Lower lobe of right lung (tissue), 2 donors: ENCODE measurements around the gene TMCO4. TPM values are rescaled to one million over a fixed set of nuclear protein-coding genes. Genes with fewer than 3 reads are reported as not detected.

ENCODE experiments used
- ATAC-seq, 2 donors: fragments of 200-7000 bp; cut with Tn5 transposase; one replicate each; pipeline ENCODE4 v1.9.1; 2020 to 2022; ENCODE audit warnings: mild to moderate bottlenecking in 2 of 2, moderate library complexity in 2 of 2
- DNase-seq: peaks from one replicate; pipeline ENCODE4 v3.0.0-alpha.2; 2020
- H3K27ac ChIP-seq: fragments of 200-600 bp; one replicate; pipeline ENCODE4 v1.8.0; 2022
- H3K27me3 ChIP-seq: fragments of 200-600 bp; one replicate; pipeline ENCODE4 v1.8.0; 2022; ENCODE audit warnings: low read depth
- H3K36me3 ChIP-seq: fragments of 200-600 bp; one replicate; pipeline ENCODE4 v1.8.0; 2022; ENCODE audit warnings: mild to moderate bottlenecking
- H3K4me1 ChIP-seq: fragments of 200-600 bp; one replicate; pipeline ENCODE4 v1.8.0; 2022
- H3K4me3 ChIP-seq: fragments of 200-600 bp; one replicate; pipeline ENCODE4 v1.8.0; 2022; ENCODE audit warnings: mild to moderate bottlenecking
- H3K9me3 ChIP-seq: fragments of 200-600 bp; one replicate; pipeline ENCODE4 v1.8.0; 2022
- intact Hi-C: fragments of 100-400 bp; cut with DNase I; formaldehyde crosslinking; loops from one replicate; pipeline ENCODE4 v1.11.0; 2022
- total RNA-seq: library from RNA; stranded (reverse); fragmentation: NEBNext Ultra II Directional; extraction: Animal tissue kit (Norgen Biotek cat#: 25700); gene quantifications from one replicate; pipeline ENCODE4 v1.2.1, GENCODE V29; 2021
- TF ChIP-seq, protein P1 (sequence below): fragments of 200-600 bp; IDR thresholded peaks from one replicate; pipeline ENCODE4 v1.8.0; 2022; ENCODE audit warnings: antibody characterized with exemption, mild to moderate bottlenecking
- donor health status: DM: no; HTN: yes; CAD: no; lungs with severe emphysema.

Gene TMCO4
- total RNA-seq, 1 donor from 2014 or later, result 26.3 TPM

DNA sequence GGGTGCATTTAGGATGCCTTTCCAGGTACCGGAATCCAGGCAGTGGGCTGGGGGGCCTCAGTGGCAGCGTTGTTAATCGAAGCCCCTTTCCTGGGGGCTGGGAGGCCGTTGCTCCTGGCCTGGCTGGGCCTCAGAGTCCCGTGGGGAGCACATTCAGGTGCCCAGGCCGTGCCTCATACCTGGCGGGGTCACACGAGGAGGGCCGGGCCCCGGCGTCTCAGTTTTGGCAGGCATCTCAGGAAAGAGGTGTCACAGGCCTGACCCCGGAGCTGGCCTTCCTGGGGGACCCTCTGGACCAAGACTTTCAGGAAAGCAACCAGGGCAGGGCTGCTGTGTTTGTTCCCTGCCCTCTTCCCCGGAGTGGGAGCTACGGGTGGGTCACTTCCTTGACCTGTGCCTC is 151.5 kb downstream of the TMCO4 start:
- Histone ChIP-seq H3K9me3 (no peaks in the 10 kb centered on the region), H3K27me3 (peaks cover 21% of the 10 kb centered on the region), H3K4me1 (peaks cover 48% of the 10 kb centered on the region), H3K27ac (peak overlapping the region; percentile 62), H3K36me3 (no peaks in the 10 kb centered on the region), H3K4me3 (peak overlapping the region; percentile 33)
- ATAC-seq, result no peak
- intact Hi-C loops, result no loop called here
- no peak for DNase-seq
- TF ChIP-seq, protein P1, sequence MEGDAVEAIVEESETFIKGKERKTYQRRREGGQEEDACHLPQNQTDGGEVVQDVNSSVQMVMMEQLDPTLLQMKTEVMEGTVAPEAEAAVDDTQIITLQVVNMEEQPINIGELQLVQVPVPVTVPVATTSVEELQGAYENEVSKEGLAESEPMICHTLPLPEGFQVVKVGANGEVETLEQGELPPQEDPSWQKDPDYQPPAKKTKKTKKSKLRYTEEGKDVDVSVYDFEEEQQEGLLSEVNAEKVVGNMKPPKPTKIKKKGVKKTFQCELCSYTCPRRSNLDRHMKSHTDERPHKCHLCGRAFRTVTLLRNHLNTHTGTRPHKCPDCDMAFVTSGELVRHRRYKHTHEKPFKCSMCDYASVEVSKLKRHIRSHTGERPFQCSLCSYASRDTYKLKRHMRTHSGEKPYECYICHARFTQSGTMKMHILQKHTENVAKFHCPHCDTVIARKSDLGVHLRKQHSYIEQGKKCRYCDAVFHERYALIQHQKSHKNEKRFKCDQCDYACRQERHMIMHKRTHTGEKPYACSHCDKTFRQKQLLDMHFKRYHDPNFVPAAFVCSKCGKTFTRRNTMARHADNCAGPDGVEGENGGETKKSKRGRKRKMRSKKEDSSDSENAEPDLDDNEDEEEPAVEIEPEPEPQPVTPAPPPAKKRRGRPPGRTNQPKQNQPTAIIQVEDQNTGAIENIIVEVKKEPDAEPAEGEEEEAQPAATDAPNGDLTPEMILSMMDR, result no peak

DNA sequence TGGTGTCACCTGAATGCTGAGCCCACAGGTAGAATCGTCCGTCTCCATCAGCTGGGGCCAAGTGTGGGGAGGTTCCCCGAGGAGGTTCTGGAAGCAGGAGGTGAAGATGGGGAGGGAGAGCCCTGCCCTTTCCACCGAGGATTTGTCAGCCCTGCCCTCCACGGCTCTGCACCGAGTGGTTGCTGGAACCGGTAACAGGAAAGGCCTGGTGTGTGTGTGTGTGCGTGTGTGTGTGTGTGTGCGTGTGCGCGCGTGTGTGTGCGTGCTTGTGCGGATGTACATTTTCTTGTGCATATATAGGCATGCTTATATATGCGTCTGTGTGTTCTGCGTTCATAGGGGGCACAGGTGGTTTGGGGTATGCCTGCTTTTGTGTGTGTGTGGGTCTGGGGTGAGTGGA is 152.1 kb downstream of the TMCO4 start:
- Histone ChIP-seq H3K36me3 (no peaks in the 10 kb centered on the region), H3K4me3 (peak overlapping the region; percentile 67), H3K9me3 (no peaks in the 10 kb centered on the region), H3K27me3 (peaks cover 27% of the 10 kb centered on the region), H3K27ac (peak overlapping the region; percentile 62), H3K4me1 (peaks cover 53% of the 10 kb centered on the region)
- intact Hi-C loops, result no loop called here
- DNase-seq, result no peak
- no peak for ATAC-seq
- TF ChIP-seq, protein P1, result no peak

DNA sequence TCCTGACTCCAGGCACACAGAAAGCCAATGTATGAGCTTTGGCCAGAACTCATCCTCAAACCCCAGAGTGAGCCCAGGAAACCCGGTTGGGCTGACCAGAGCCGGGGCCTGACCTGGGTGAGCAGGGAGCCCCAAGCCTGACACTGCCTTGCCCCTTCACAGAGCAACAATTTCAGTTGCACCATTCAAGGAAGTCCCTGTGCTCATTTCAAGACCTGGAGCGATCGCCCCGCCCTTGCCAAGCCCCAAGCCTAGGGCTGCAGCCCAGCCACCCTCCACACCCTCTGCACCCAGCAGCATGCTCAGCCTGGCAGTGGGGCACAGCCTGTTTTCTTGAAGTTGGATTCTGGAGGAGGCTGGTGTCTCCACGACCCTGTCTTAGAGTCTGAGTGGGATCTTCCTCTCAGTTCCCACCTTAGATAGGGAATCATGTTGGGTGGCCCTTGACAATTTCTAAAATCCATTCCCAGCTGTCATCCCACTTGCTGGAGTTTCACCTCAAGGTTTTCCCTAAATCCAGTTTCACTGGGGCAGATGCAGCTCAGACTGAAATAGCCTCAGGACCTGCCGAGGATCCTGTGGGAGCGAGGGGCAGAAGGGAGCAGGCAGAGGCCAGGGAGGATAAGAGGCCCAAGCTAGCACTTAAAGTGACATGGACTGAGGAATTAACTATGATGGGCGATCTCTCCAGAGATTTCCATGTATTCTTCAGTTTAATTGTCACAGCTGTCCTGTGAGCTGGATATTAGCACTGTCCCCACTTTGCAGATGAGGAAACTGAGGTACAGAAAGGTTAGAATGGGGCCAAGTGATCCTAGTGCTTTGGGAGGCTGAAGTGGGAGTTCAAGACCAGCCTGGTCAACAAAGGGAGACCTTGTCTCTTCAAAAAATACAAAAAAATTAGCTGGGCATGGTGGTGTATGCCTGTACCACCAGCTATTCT is 153.1 kb downstream of the TMCO4 start:
- intact Hi-C loops, result no loop called here
- no peaks in the 10 kb centered on the region for H3K36me3 ChIP-seq
- no peaks in the 10 kb centered on the region for H3K9me3 ChIP-seq
- H3K27me3 ChIP-seq, result peaks cover 32% of the 10 kb centered on the region
- H3K27ac ChIP-seq, result peak overlapping the region; percentile 87
- ATAC-seq (peak; percentile 6 to 9), DNase-seq (no peak)
- H3K4me1 ChIP-seq, result peaks cover 44% of the 10 kb centered on the region
- TF ChIP-seq, protein P1, result no peak
- peak overlapping the region; percentile 67 for H3K4me3 ChIP-seq

DNA sequence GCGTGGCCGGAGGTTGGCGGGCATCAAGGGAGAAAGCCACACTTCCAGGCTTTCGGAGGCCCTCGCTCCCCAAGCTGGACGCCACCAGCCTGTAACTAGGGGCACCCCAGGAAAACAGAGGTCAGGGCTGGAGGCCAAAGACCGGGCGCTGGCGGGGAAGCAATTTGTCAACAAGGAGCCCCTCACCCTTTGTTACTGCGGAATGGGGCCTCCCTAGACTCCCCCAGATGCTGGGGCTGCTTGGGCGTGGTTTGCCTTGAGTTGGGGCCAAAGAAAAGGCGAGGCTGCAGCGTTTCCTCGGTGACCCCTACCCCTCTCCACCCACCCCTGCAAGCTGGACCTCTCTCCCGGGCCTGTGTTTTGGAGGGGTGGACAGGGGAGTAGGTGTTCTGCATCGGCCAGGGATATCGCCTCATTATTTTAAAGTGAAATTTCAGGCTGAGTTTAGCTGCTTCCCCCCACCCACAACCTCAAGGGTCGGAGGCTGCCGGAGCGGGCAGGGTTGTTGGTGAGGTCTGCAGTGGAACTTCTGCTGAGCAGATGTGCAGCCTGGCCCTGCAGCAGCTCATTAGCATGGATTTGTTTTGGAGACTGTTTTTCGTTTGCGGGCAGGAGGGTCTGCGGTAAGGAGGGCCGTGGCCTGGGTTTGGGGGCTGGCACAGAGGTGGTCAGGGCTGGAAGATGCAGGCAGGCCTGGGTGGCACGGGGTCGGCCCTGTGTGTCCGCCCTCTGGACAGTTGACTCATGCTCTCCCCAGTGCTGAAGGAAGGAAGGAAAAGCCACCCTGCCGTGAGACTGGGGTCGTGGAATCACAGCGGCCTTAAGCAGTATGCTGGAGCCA is 154.1 kb downstream of the TMCO4 start:
- no peaks in the 10 kb centered on the region for H3K36me3 ChIP-seq
- TF ChIP-seq, protein P1, result no peak
- H3K27ac ChIP-seq, result peak overlapping the region; percentile 87
- peak in 1 of 2 donors; percentile 1 for ATAC-seq
- peaks cover 32% of the 10 kb centered on the region for H3K27me3 ChIP-seq
- peak overlapping the region; percentile 67 for H3K4me3 ChIP-seq
- DNase-seq, result no peak
- H3K9me3 ChIP-seq, result no peaks in the 10 kb centered on the region
- intact Hi-C loops, result no loop called here
- H3K4me1 ChIP-seq, result peaks cover 38% of the 10 kb centered on the region

DNA sequence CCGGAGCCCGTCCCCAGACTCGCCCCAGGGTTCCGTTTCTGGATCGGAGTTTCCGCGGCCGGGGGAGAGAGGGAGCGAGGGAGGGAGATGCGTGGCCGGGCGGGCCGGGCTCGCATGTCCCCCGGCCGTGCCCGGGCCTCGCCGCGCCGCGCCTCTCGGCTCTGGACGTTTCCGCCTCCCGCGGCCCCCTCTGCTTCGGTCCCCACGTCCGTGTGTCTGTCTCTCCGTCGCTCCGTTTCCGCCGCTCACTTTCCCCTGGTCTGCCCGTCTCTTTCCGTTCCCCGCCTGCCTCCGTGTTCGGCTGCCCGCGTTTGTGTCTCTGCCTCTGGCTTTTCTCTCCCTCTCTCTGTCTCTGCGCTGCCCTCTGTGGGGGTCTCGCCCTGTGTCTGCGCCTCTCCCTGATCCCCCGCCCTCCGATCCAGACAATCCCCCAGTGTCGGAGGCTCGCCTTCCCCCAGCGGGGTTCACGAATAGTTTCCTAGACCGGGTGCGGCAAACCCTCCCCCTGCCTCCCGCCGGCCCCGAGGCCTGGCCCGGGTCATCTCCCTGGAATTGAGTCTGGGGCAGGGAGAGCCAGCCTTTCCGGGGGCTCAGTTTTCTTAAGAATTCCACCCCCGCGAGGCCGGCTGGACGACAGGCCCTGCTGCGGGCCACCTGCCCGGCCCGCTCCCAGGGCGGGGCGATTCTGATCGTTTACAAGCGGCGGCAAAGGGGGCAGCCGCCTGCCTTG is 154.9 kb downstream of the TMCO4 start:
- TF ChIP-seq, protein P1, result no peak
- Histone ChIP-seq H3K36me3 (no peaks in the 10 kb centered on the region), H3K4me3 (peak overlapping the region; percentile 67), H3K9me3 (no peaks in the 10 kb centered on the region), H3K4me1 (peaks cover 37% of the 10 kb centered on the region), H3K27ac (peak overlapping the region; percentile 87), H3K27me3 (peaks cover 32% of the 10 kb centered on the region)
- peak; percentile 11 to 40 for ATAC-seq
- intact Hi-C loops, result no loop called here
- DNase-seq, result no peak
